SK-N-SH (cell line): ENCODE data around the gene PHACTR3. TPM values are rescaled to one million over a fixed set of nuclear protein-coding genes. Genes with fewer than 3 reads are reported as not detected.

Experiments
- CTCF ChIA-PET: fragments of 300-600, 350-600 bp; formaldehyde crosslinking; extraction: SDS; loops from one replicate; lab custom pipeline; 2021; lab: Yijun Ruan, JAX
- POLR2A ChIA-PET: fragments of 350-600 bp; sonication (Branson Sonifier 250); formaldehyde crosslinking; extraction: SDS; loops from one replicate; lab custom pipeline; 2020; ENCODE audit warnings: antibody characterized with exemption, inconsistent platforms; lab: Yijun Ruan, JAX
- DNase-seq: peaks from one replicate; pipeline ENCODE4 v3.0.0; 2012
- H2AFZ ChIP-seq: fragments of 200-600 bp; sonication (generic); 2 replicates; pipeline ENCODE4 v1.8.1; 2016; ENCODE audit warnings: antibody characterized with exemption, mild to moderate bottlenecking, low read depth
- H3F3A ChIP-seq: fragments of 200-600 bp; sonication (generic); replicated peaks from 2 replicates; pipeline ENCODE3; 2016; ENCODE audit warnings: antibody characterized with exemption, mild to moderate bottlenecking; ENCODE audit not compliant: insufficient read depth
- H3K27ac ChIP-seq, 2 experiments: fragments of 200-500 bp in 1 of 2; fragments of 200-600 bp in 1 of 2; sonication (Bioruptor generic) in 1 of 2; sonication (generic), shearing (Covaris generic) in 1 of 2; 2 replicates each; pipeline versions ENCODE4 v1.5.1 to v1.6.1; 2014 to 2016; ENCODE audit warnings: low read depth in 2 of 2, inconsistent platforms in 1 of 2, low read length in 1 of 2, mild to moderate bottlenecking in 1 of 2, mixed read lengths in 1 of 2
- H3K27me3 ChIP-seq: fragments of 200-600 bp; sonication (generic), shearing (Covaris generic); 2 replicates; pipeline ENCODE4 v1.6.1; 2016; ENCODE audit warnings: mixed run types; ENCODE audit not compliant: insufficient read depth
- H3K36me3 ChIP-seq, 2 experiments: fragments of 200-500 bp in 1 of 2; fragments of 200-600 bp in 1 of 2; sonication (Bioruptor generic) in 1 of 2; sonication (generic) in 1 of 2; replicated peaks in 1 of 2; 2 replicates each; pipeline versions ENCODE3 to v1.5.1; 2014 to 2016; ENCODE audit warnings: low read length in 1 of 2, mild to moderate bottlenecking in 1 of 2; ENCODE audit not compliant: insufficient read depth in 2 of 2, control insufficient read depth in 1 of 2
- H3K4me1 ChIP-seq, 2 experiments: fragments of 200-500 bp in 1 of 2; fragments of 200-600 bp in 1 of 2; sonication (Bioruptor generic) in 1 of 2; sonication (generic), shearing (Covaris generic) in 1 of 2; 2 replicates each; pipeline versions ENCODE4 v1.5.1 to v1.6.1; 2014 to 2016; ENCODE audit warnings: low read depth in 1 of 2, low read length in 1 of 2, mixed run types in 1 of 2; ENCODE audit not compliant: insufficient read depth in 2 of 2, control insufficient read depth in 1 of 2
- H3K4me2 ChIP-seq: fragments of 200-600 bp; sonication (generic), shearing (Covaris generic); 2 replicates; pipeline ENCODE4 v1.6.1; 2017; ENCODE audit warnings: mixed run types
- H3K4me3 ChIP-seq, 2 experiments: fragments of 200-500 bp in 1 of 2; fragments of 200-600 bp in 1 of 2; sonication (Bioruptor generic) in 1 of 2; sonication (generic), shearing (Covaris generic) in 1 of 2; 2 replicates each; pipeline versions ENCODE4 v1.5.1 to v1.8.1; 2014 to 2016; ENCODE audit warnings: low read depth in 2 of 2, inconsistent platforms in 1 of 2, low read length in 1 of 2, mild to moderate bottlenecking in 1 of 2, mixed read lengths in 1 of 2, moderate library complexity in 1 of 2
- H3K79me2 ChIP-seq: fragments of 200-600 bp; sonication (generic); 2 replicates; pipeline ENCODE4 v1.8.1; 2017; ENCODE audit warnings: mild to moderate bottlenecking; ENCODE audit not compliant: insufficient read depth
- H3K9ac ChIP-seq: fragments of 200-600 bp; sonication (generic); 2 replicates; pipeline ENCODE4 v1.6.1; 2017; ENCODE audit warnings: mixed run types
- H3K9me2 ChIP-seq: fragments of 200-600 bp; sonication (generic); 2 replicates; pipeline ENCODE4 v1.6.1; 2017; ENCODE audit warnings: mixed run types
- H3K9me3 ChIP-seq: fragments of 200-600 bp; sonication (generic); 2 replicates; pipeline ENCODE4 v1.6.1; 2017; ENCODE audit warnings: mixed run types, mild to moderate bottlenecking, moderate library complexity
- H4K20me1 ChIP-seq: fragments of 200-600 bp; sonication (generic); 2 replicates; pipeline ENCODE4 v1.6.1; 2017; ENCODE audit warnings: mild to moderate bottlenecking, mixed run types; ENCODE audit not compliant: insufficient read depth
- CHD2 ChIP-seq: fragments of 150-350 bp; IDR thresholded peaks from 2 replicates; pipeline ENCODE4 v1.6.1; 2018; ENCODE audit warnings: low read length; ENCODE audit not compliant: partially characterized antibody
- CTCF ChIP-seq: fragments of 200-600 bp; sonication (generic); IDR thresholded peaks from 2 replicates; pipeline ENCODE4 v1.6.1; 2017; ENCODE audit warnings: antibody characterized with exemption, mild to moderate bottlenecking, moderate library complexity
- ELF1 ChIP-seq: IDR thresholded peaks from 2 replicates; pipeline ENCODE4 v1.4.0; 2012
- EP300 ChIP-seq, 2 experiments: IDR thresholded peaks; 2 replicates each; pipeline versions ENCODE4 v1.4.0 to v1.6.1; 2012; ENCODE audit warnings: borderline replicate concordance in 1 of 2, low read depth in 1 of 2, low read length in 1 of 2
- FOSL2 ChIP-seq: IDR thresholded peaks from 2 replicates; pipeline ENCODE4 v1.4.0; 2012; ENCODE audit warnings: low read depth, mild to moderate bottlenecking, moderate library complexity, borderline replicate concordance
- MEF2A ChIP-seq: IDR thresholded peaks from 2 replicates; pipeline ENCODE4 v1.4.0; 2012; ENCODE audit warnings: low read depth, borderline replicate concordance
- PBX3 ChIP-seq: IDR thresholded peaks from 2 replicates; pipeline ENCODE4; 2012
- RCOR1 ChIP-seq: fragments of 150-350 bp; IDR thresholded peaks from 2 replicates; pipeline ENCODE4 v1.6.1; 2017; ENCODE audit warnings: antibody characterized with exemption, low read length
- REST ChIP-seq: IDR thresholded peaks from 2 replicates; pipeline ENCODE4 v1.6.1; 2012; ENCODE audit warnings: mild to moderate bottlenecking, low read depth, low read length, moderate library complexity
- RXRA ChIP-seq: IDR thresholded peaks from 2 replicates; pipeline ENCODE4 v1.4.0; 2012; ENCODE audit warnings: low read depth, mild to moderate bottlenecking, borderline replicate concordance
- SIN3A ChIP-seq: IDR thresholded peaks from 2 replicates; pipeline ENCODE4 v1.6.1; 2012; ENCODE audit warnings: low read depth, mild to moderate bottlenecking, low read length, moderate library complexity, borderline replicate concordance
- TEAD4 ChIP-seq: IDR thresholded peaks from 2 replicates; pipeline ENCODE4 v1.4.0; 2012; ENCODE audit warnings: mild to moderate bottlenecking, borderline replicate concordance; ENCODE audit not compliant: insufficient read depth
- USF2 ChIP-seq: fragments of 150-350 bp; IDR thresholded peaks from 2 replicates; pipeline ENCODE4 v1.6.1; 2017; ENCODE audit warnings: antibody characterized with exemption, low read length, low read depth, borderline replicate concordance
- WGBS: methylation state at CpG from one replicate; pipeline ENCODE4 v1.1.6; 2017; ENCODE audit warnings: low lambda C conversion rate; 5-methylcytosine and 5-hydroxymethylcytosine counted together
- polyA plus RNA-seq, 3 experiments: library from polyadenylated mRNA; depleted of rRNA; stranded (reverse); fragments of >200 nt; gene quantifications; 2 replicates each; pipeline ENCODE4 v1.2.3, GENCODE V29; 2012

Gene PHACTR3
- polyA plus RNA-seq, 1 of the 3 experiments (the other 2 are of a cell fraction) = 0.10 TPM

- Histone ChIP-seq H3K4me3 (no peak overlapping the region), H3K4me2 (no peak overlapping the region), H3K27ac (no peak overlapping the region), H3K27me3 (no peaks in the 10 kb centered on the region), H3F3A (no peaks in the 10 kb centered on the region), H3K79me2 (no peaks in the 10 kb centered on the region), H3K36me3 (no peaks in the 10 kb centered on the region), H3K9ac (no peak overlapping the region), H3K9me2 (no peaks in the 10 kb centered on the region), H3K4me1 (no peaks in the 10 kb centered on the region), H2AFZ (no peak overlapping the region), H3K9me3 (peaks cover 10% of the 10 kb centered on the region), H4K20me1 (no peaks in the 10 kb centered on the region)
- TF ChIP-seq RXRA (no peak), RCOR1 (no peak), REST (no peak)
- WGBS = 61% methylated on average over 10 of the region's 10 CpGs
- ChIA-PET CTCF (no interaction called here), POLR2A (no interaction called here)
- DNase-seq = no peak
Observed at GRCh38 chr20:59661621-59662020, 57.3 kb downstream of the PHACTR3 start.

- H3K9me3 ChIP-seq = peaks cover 10% of the 10 kb centered on the region
- no peak overlapping the region for H2AFZ ChIP-seq
- 30% methylated on average over 5 of the region's 5 CpGs for WGBS
- H3F3A ChIP-seq = no peaks in the 10 kb centered on the region
- H3K9me2 ChIP-seq = no peaks in the 10 kb centered on the region
- no peak overlapping the region for H3K4me3 ChIP-seq
- no peak overlapping the region for H3K4me2 ChIP-seq
- H3K79me2 ChIP-seq = no peaks in the 10 kb centered on the region
- no peak overlapping the region for H3K27ac ChIP-seq
- ChIA-PET CTCF (no interaction called here), POLR2A (no interaction called here)
- H3K27me3 ChIP-seq = no peaks in the 10 kb centered on the region
- no peak for DNase-seq
- H3K9ac ChIP-seq = no peak overlapping the region
- TF ChIP-seq MEF2A (no peak), TEAD4 (no peak)
- no peaks in the 10 kb centered on the region for H3K36me3 ChIP-seq
- H3K4me1 ChIP-seq = peaks cover 0 to 2% of the 10 kb centered on the region in 2 experiments; a peak in 1 of 4 replicates
- no peaks in the 10 kb centered on the region for H4K20me1 ChIP-seq
Observed at GRCh38 chr20:59662161-59662560, 57.8 kb downstream of the PHACTR3 start.

GRCh38 chr20:59662856-59663512 lies 58.6 kb downstream of the PHACTR3 start:
- H3K9me3 ChIP-seq = peaks cover 3% of the 10 kb centered on the region; the same call in 1 of the 2 replicates
- H3K27me3 ChIP-seq = no peaks in the 10 kb centered on the region
- no peaks in the 10 kb centered on the region for H3K36me3 ChIP-seq
- no peak overlapping the region for H3K9ac ChIP-seq
- H3K27ac ChIP-seq = no peak overlapping the region
- H3F3A ChIP-seq = no peaks in the 10 kb centered on the region
- DNase-seq = no peak
- 53% methylated on average over 10 of the region's 14 CpGs for WGBS
- no peak overlapping the region for H2AFZ ChIP-seq
- no peak overlapping the region for H3K4me2 ChIP-seq
- no peaks in the 10 kb centered on the region for H4K20me1 ChIP-seq
- H3K4me1 ChIP-seq = peaks cover 0 to 3% of the 10 kb centered on the region in 2 experiments; a peak in 1 of 4 replicates
- no peaks in the 10 kb centered on the region for H3K79me2 ChIP-seq
- POLR2A ChIA-PET = no interaction called here
- CTCF ChIA-PET = no interaction called here
- no peaks in the 10 kb centered on the region for H3K9me2 ChIP-seq
- no peak overlapping the region for H3K4me3 ChIP-seq
- TF ChIP-seq CHD2 = no peak
- TF ChIP-seq SIN3A = no peak
- no peak for TF ChIP-seq FOSL2
- no peak for TF ChIP-seq CTCF
- no peak for TF ChIP-seq USF2
- TF ChIP-seq ELF1 = no peak
- TF ChIP-seq PBX3 = no peak
- no peak for TF ChIP-seq RCOR1
- no peak for TF ChIP-seq EP300 (IDR thresholded peaks at IDR 0.05; ENCODE audit: borderline replicate concordance in 1 of 2, low read depth in 1 of 2, low read length in 1 of 2)
